Neural cell (in vitro differentiated cells): ENCODE measurements around the gene MAST4.

Source experiments
- EP300 ChIP-seq: fragments of 450-650 bp; conservative IDR thresholded peaks from 2 replicates; pipeline ENCODE4 v1.6.1; 2014; ENCODE audit warnings: antibody characterized with exemption, mild to moderate bottlenecking, moderate library complexity; ENCODE audit not compliant: poor library complexity, severe bottlenecking
- EZH2 ChIP-seq: fragments of 200-600, 300-800 bp; shearing (Covaris generic), sonication (generic); IDR thresholded peaks from 2 replicates; pipeline ENCODE4 v1.6.1; 2014; ENCODE audit warnings: antibody characterized with exemption, low read length, borderline replicate concordance, mild to moderate bottlenecking; ENCODE audit not compliant: insufficient read depth, poor library complexity, severe bottlenecking
- MXI1 ChIP-seq: fragments of 450-650 bp; conservative IDR thresholded peaks from 2 replicates; pipeline ENCODE4 v1.6.1; 2014; ENCODE audit warnings: antibody characterized with exemption, mild to moderate bottlenecking; ENCODE audit not compliant: poor library complexity, severe bottlenecking
- POLR2AphosphoS5 ChIP-seq: IDR thresholded peaks from 2 replicates; pipeline ENCODE4 v1.6.1; 2012
- RAD21 ChIP-seq: fragments of 450-650 bp; conservative IDR thresholded peaks from 2 replicates; pipeline ENCODE4 v1.6.1; 2014; ENCODE audit warnings: antibody characterized with exemption, mild to moderate bottlenecking, moderate library complexity
- TF ChIP-seq, protein P1 (sequence below): fragments of 450-650 bp; IDR thresholded peaks from 2 replicates; pipeline ENCODE4 v1.5.1; 2014; ENCODE audit warnings: antibody characterized with exemption, mild to moderate bottlenecking, moderate library complexity; ENCODE audit not compliant: poor library complexity, severe bottlenecking

DNA sequence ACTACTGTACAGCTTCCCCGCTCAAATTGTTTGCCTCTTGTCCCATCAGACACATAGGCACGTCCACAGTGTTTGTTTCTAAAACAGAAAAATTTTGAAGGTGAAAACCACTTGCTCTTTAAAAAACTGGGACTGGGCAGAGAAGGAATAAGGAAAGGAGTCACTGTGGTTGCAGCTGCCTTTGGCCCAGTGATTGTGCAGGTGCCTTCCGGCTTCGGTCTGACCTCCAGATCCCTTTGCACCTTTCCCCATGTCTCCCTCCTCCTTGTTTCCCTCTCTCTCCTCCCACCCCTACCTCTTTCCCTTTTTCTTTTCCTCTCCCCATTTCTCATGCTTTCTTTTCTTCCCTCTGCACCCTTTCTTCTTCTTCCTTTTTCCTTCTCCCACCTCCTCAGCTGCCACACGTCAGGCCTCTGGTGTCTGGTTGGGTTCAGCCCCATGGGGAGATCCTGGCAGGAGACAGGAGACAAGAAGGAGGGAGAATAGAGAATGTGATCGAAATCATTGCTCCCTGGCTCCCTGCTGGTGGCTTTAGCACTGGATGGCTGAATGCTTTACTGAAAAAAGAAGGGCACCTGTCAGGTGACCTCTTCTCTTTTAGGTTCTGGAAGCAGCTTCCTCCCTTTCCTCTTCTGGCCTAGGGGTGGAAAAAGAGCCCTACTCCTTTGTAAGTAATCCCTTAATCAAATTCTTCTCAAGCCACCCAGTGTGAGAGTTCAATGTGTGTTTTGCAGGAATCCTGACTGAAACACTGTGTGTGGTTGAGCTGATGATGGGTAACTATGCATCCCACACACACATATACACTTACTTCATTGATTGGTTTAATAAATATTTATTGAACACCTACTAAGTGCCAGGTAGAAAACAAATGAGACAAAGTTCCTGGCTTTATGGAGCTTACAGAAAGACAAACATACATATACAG is 267.3 kb downstream of the MAST4 start:
- TF ChIP-seq, protein P1, sequence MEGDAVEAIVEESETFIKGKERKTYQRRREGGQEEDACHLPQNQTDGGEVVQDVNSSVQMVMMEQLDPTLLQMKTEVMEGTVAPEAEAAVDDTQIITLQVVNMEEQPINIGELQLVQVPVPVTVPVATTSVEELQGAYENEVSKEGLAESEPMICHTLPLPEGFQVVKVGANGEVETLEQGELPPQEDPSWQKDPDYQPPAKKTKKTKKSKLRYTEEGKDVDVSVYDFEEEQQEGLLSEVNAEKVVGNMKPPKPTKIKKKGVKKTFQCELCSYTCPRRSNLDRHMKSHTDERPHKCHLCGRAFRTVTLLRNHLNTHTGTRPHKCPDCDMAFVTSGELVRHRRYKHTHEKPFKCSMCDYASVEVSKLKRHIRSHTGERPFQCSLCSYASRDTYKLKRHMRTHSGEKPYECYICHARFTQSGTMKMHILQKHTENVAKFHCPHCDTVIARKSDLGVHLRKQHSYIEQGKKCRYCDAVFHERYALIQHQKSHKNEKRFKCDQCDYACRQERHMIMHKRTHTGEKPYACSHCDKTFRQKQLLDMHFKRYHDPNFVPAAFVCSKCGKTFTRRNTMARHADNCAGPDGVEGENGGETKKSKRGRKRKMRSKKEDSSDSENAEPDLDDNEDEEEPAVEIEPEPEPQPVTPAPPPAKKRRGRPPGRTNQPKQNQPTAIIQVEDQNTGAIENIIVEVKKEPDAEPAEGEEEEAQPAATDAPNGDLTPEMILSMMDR: no peak
- no peak for TF ChIP-seq RAD21
- TF ChIP-seq MXI1: no peak
- TF ChIP-seq EP300: no peak
- no peak for TF ChIP-seq POLR2AphosphoS5
- TF ChIP-seq EZH2: no peak
